Measurements from ENCODE around the gene ATP6V1B1. TPM values are rescaled to one million over a fixed set of nuclear protein-coding genes. Genes with fewer than 3 reads are reported as not detected.
"Not testable (repeated sequence)": the region's sequence is repeated elsewhere in the genome, so short reads cannot be mapped to it uniquely, and the experiment has no call there.

The ATP6V1B1 gene
- total RNA-seq, 1 donor from 2014 or later: not detected

- intact Hi-C loops (cut with micrococcal nuclease): loop anchor here (2.0 kb wide), 1 partner anchor 17 kb away; no protein-coding TSS in a partner anchor
These were observed 66.4 kb downstream of the ATP6V1B1 start for GRCh38 chr2:71001981-71002570.

- intact Hi-C loops (cut with micrococcal nuclease): no loop called here
These were observed 67.7 kb downstream of the ATP6V1B1 start for GRCh38 chr2:71003396-71003795.

GRCh38 chr2:71003966-71004755, 68.5 kb downstream of the ATP6V1B1 start:
- intact Hi-C loops (cut with micrococcal nuclease): no loop called here

GRCh38 chr2:71004857-71005256, 69.2 kb downstream of the ATP6V1B1 start:
- intact Hi-C loops (cut with micrococcal nuclease): no loop called here

- intact Hi-C loops (cut with micrococcal nuclease): no loop called here
These were observed 69.8 kb downstream of the ATP6V1B1 start for GRCh38 chr2:71005271-71006202.

- intact Hi-C loops (cut with micrococcal nuclease): no loop called here
These were observed 70.6 kb downstream of the ATP6V1B1 start for GRCh38 chr2:71006323-71006722.

GRCh38 chr2:71006955-71007799, 71.5 kb downstream of the ATP6V1B1 start:
- intact Hi-C loops (cut with micrococcal nuclease): no loop called here

GRCh38 chr2:71008342-71008741, 72.6 kb downstream of the ATP6V1B1 start:
- intact Hi-C loops (cut with micrococcal nuclease): no loop called here

GRCh38 chr2:71011786-71012185, 76.1 kb downstream of the ATP6V1B1 start:
- intact Hi-C loops (cut with micrococcal nuclease): not testable (repeated sequence)

Other genes starting within 250 kb of the ATP6V1B1 start
- gene ADD2, start 167.7 kb upstream of the ATP6V1B1 start, total RNA-seq: 3.4 and 4.0 TPM in 2 replicates
- not detected in 2 replicates for gene FIGLA, start 145.3 kb upstream of the ATP6V1B1 start, total RNA-seq
- gene CLEC4F, start 115.3 kb upstream of the ATP6V1B1 start, total RNA-seq: not detected in 2 replicates
- not detected in 2 replicates for gene CD207, start 100.1 kb upstream of the ATP6V1B1 start, total RNA-seq
- gene VAX2, start 35.3 kb upstream of the ATP6V1B1 start, total RNA-seq: not detected in 2 replicates
- not detected in 2 replicates for gene ANKRD53, start 42.7 kb downstream of the ATP6V1B1 start, total RNA-seq
- gene TEX261, start 59.0 kb downstream of the ATP6V1B1 start, total RNA-seq: 49.5 and 56.1 TPM in 2 replicates
- gene NAGK, start 132.7 kb downstream of the ATP6V1B1 start, total RNA-seq: 70.8 and 84.7 TPM in 2 replicates
- gene MCEE, start 194.3 kb downstream of the ATP6V1B1 start, total RNA-seq: 16.7 and 20.1 TPM in 2 replicates
- gene MPHOSPH10, start 194.7 kb downstream of the ATP6V1B1 start, total RNA-seq: 39.6 and 43.1 TPM in 2 replicates